C4-2B (cell line): Measurements from ENCODE around the gene DDIT3.

Experiments used
- CTCF ChIP-seq: fragments of 450-650 bp; conservative IDR thresholded peaks from 2 replicates; pipeline ENCODE4 v1.5.1; 2017; ENCODE audit warnings: mild to moderate bottlenecking
- ZFX ChIP-seq: fragments of 450-650 bp; IDR thresholded peaks from 2 replicates; pipeline ENCODE4 v1.6.1; 2017

DNA sequence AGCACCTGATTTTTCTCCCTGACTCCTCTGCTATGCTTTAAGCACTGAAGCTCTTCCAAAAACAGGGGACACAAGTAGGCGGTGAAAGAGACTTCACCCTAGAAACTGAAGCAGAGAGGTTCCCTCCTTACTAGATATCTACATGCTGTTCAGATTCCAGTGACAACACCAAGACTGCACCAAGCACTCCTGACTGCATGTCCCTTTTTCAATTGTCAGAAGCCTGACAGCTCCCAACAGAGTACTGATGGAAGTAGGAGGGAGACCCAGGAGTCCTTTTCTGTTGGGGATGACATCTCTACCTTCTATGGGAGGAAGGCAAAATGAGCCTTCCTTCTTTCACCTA lies 16.3 kb upstream of the DDIT3 start:
- TF ChIP-seq CTCF: no peak
- no peak for TF ChIP-seq ZFX
